Measurements from ENCODE around the gene TBRG4. TPM values are rescaled to one million over a fixed set of nuclear protein-coding genes. Genes with fewer than 3 reads are reported as not detected.

TBRG4 gene
- total RNA-seq, 1 donor from 2014 or later, result 216 TPM

DNA sequence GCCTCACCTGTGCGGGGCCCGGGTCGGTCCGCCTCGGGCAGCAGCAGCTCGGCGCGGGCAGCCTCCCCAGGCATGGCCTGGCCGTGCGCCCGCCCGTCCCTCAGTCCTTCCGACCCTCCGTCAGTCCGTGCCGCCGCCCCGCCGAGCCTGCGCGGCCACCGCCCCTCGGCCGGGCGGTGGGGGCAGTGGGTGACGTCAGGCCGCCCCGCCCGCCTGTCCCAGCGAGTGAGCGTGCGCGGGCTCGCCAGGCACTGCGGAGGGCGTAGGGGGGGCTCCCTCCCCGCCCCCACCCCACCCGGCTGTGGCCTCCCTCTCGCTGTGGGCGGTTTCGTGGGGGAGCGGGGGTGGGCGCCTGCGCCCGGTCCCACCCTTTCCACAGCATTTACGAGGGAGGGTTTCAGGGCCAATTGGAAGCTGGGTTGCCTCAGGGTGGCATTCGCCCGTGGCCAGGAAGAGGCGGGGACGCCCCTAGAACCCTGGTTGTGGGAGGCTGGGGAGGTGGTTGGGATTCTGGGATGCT is 22.6 kb downstream of the TBRG4 start, which contains the start of gene NACAD:
Gene NACAD (minus strand): TSS at position 149 of the 520 bp plus-strand sequence. CDS start 75 bp downstream, at position 74.
- intact Hi-C loops (cut with DNase I), result loop anchor here (1.0 to 10.0 kb wide), 7 partner anchors 22 to 1214 kb away; partner anchors contain the start of genes CCM2, H2AZ2, PPIA and PURB
- H3K27me3 ChIP-seq, result no peaks in the 10 kb centered on the region
- no peaks in the 10 kb centered on the region for H3K9me3 ChIP-seq
- H3K36me3 ChIP-seq, result peaks cover 7 to 10% of the 10 kb centered on the region in 2 donors
- peak within 1 kb of the TSS; percentile 80 to 91 for H3K4me3 ChIP-seq
- DNase-seq (ENCODE audit: low spot score in 2 of 2), result peak in 1 of 2 donors; percentile 78
- peak within 1 kb of the TSS; percentile 89 to 92 for H3K27ac ChIP-seq
- H3K4me1 ChIP-seq, result peaks cover 3 to 11% of the 10 kb centered on the region in 2 donors
- TF ChIP-seq, protein P1, sequence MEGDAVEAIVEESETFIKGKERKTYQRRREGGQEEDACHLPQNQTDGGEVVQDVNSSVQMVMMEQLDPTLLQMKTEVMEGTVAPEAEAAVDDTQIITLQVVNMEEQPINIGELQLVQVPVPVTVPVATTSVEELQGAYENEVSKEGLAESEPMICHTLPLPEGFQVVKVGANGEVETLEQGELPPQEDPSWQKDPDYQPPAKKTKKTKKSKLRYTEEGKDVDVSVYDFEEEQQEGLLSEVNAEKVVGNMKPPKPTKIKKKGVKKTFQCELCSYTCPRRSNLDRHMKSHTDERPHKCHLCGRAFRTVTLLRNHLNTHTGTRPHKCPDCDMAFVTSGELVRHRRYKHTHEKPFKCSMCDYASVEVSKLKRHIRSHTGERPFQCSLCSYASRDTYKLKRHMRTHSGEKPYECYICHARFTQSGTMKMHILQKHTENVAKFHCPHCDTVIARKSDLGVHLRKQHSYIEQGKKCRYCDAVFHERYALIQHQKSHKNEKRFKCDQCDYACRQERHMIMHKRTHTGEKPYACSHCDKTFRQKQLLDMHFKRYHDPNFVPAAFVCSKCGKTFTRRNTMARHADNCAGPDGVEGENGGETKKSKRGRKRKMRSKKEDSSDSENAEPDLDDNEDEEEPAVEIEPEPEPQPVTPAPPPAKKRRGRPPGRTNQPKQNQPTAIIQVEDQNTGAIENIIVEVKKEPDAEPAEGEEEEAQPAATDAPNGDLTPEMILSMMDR (IDR thresholded peaks at IDR 0.05), result no peak

DNA sequence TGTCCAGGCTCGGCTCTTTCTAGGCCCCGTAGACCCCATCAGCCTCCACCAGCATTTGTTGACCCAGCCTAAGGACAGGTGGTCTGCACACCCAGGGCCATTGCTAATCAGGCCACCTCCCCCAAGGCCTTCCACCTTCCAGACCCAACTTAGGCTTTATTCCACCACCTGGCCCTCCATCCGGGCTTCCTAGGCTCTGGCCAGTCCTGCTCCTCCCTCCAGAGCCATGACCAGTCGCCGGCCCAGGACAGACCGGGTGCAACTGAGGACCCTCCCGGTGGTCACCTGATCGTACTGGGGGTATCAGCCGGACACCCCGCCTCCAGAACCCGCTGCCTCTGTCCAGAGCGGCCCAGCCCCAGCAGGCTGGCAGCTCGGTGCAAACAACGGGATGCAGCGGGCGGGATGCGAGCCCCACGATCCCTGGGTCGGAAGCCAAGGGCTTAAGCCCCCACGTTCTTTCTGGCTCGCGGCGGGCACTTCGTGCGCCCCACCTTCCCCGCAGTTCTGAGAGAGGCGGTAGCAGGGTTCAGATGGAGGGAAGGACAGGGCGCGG is 23.3 kb downstream of the TBRG4 start:
- intact Hi-C loops (cut with DNase I), result loop anchor here (1.0 to 10.0 kb wide), 6 partner anchors 87 to 1213 kb away; partner anchors contain the start of genes CCM2, H2AZ2, PPIA and PURB
- Histone ChIP-seq H3K27ac (peak overlapping the region; percentile 89 to 92), H3K36me3 (peaks cover 7 to 10% of the 10 kb centered on the region in 2 donors), H3K27me3 (no peaks in the 10 kb centered on the region), H3K9me3 (no peaks in the 10 kb centered on the region), H3K4me1 (peaks cover 3 to 11% of the 10 kb centered on the region in 2 donors), H3K4me3 (peak overlapping the region; percentile 80 to 91)
- DNase-seq (ENCODE audit: low spot score in 2 of 2), result no peak
- TF ChIP-seq, protein P1 (IDR thresholded peaks at IDR 0.05), result no peak

DNA sequence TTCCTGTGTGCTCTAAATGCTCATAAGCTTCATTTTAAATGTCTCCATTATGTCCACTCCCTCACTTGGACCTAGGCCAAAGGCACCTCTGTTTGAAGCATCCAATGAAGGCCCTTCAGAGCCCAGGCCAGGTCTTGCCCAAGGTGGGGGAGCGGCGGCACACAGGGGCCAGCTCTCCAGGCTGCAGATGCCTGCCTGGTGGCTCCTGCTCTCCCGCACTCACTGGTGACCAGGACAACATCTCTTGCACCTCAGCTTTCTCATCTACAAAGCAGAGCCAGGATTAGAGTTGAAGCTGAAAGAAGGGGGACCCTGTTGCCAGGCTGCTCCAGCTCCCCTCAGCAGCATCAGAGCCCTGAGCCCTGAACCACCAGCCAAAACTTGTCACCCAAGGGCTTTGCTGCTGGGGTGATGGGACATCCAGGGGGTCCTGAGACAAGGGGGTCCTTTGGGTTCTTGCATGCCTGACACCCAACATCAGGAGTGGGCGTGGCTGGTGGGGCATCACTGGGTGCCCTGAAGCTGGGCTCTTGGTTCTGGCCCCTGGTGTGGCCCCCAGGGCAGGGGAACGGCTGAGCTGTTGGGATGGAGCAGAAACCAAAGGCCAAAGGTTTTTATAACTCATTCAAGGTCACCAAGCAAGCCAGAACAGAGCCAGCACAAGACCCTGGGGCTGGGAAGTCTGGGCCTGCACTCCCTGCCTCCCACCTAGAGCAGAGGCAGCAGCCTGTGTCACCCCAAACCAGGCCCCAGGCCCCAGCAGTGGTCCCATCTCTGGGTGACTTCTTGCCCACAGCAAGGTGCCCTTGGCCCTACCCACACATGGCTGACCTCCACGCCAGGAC is 24.0 kb downstream of the TBRG4 start:
- Histone ChIP-seq H3K9me3 (no peaks in the 10 kb centered on the region), H3K27me3 (no peaks in the 10 kb centered on the region), H3K4me1 (peaks cover 3 to 11% of the 10 kb centered on the region in 2 donors), H3K4me3 (peak overlapping the region; percentile 80 to 91), H3K36me3 (peaks cover 7 to 10% of the 10 kb centered on the region in 2 donors), H3K27ac (peak overlapping the region; percentile 89 to 92)
- TF ChIP-seq, protein P1 (IDR thresholded peaks at IDR 0.05), result no peak
- DNase-seq (ENCODE audit: low spot score in 2 of 2), result no peak
- intact Hi-C loops (cut with DNase I), result loop anchor here (1.0 to 10.0 kb wide), 6 partner anchors 87 to 1213 kb away; partner anchors contain the start of genes CCM2, H2AZ2, PPIA and PURB

DNA sequence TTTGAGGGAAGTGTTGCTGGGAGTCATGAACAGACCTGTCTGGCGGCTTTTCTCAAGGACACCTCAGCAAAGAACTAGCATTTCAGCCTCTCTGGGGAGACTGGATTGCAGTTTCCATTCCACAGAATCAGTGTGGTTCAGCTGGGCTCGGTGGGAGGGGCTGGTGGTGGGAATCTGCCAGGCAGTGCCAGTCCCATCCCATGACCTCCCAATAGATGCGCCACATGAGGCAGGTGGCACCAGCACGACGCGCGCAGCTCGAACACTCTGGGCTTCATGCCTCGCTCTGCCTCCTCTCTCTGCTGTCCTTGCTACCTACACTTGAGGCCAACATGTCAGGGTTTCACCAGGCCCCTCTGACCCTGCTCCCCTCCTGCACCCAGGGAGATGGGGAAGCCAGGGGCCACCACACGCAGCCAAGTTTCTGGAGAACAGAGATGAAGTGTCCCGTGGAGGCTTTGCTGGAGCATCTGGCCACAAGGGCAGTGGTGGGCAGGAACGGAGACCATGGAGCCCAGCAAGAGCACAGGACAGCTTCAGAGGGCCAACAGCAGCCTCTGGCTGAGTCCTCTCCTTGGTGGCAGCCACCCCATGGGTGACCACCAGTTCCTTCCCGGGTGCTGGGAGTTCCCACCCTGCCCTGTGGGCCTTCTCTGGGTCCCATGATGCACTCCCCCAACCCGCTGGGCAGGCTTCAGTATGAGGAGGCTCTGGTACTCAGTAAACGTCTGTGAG is 25.0 kb downstream of the TBRG4 start:
- TF ChIP-seq, protein P1 (IDR thresholded peaks at IDR 0.05), result no peak
- no peak for DNase-seq (ENCODE audit: low spot score in 2 of 2)
- Histone ChIP-seq H3K9me3 (no peaks in the 10 kb centered on the region), H3K4me1 (peaks cover 3 to 11% of the 10 kb centered on the region in 2 donors), H3K36me3 (peaks cover 7 to 10% of the 10 kb centered on the region in 2 donors), H3K4me3 (no peak overlapping the region), H3K27me3 (no peaks in the 10 kb centered on the region), H3K27ac (peak overlapping the region in 1 of 2 donors; percentile 89)
- intact Hi-C loops (cut with DNase I), result loop anchor here (5.0 to 10.0 kb wide), 2 partner anchors 289 to 1212 kb away; partner anchors contain the start of gene PPIA
